SHP77 (cell line): ENCODE measurements around the gene DLG2.
"Not testable (repeated sequence)": the region's sequence is repeated elsewhere in the genome, so short reads cannot be mapped to it uniquely, and the experiment has no call there.

Source experiments
- DNase-seq, 2 experiments: peaks; one replicate each; lab custom pipeline; 2025; lab: John Stamatoyannopoulos, UW

Gene DLG2

GRCh38 chr11:85110246-85110645, 516.9 kb downstream of the DLG2 start:
- not testable (repeated sequence) for DNase-seq

- DNase-seq: no peak
These were observed 518.0 kb downstream of the DLG2 start for GRCh38 chr11:85109141-85109540.

GRCh38 chr11:85105868-85106267, 521.3 kb downstream of the DLG2 start:
- no peak for DNase-seq

GRCh38 chr11:85099522-85099921, 527.6 kb downstream of the DLG2 start:
- no peak for DNase-seq

- no peak for DNase-seq
These were observed 528.1 kb downstream of the DLG2 start for GRCh38 chr11:85098996-85099395.

- DNase-seq: no peak
These were observed 530.2 kb downstream of the DLG2 start for GRCh38 chr11:85096939-85097338.

- no peak for DNase-seq
These were observed 531.9 kb downstream of the DLG2 start for GRCh38 chr11:85095239-85095638.

GRCh38 chr11:85094795-85095194, 532.3 kb downstream of the DLG2 start:
- DNase-seq: no peak

GRCh38 chr11:85089654-85090053, 537.5 kb downstream of the DLG2 start:
- DNase-seq: no peak

- no peak for DNase-seq
These were observed 538.9 kb downstream of the DLG2 start for GRCh38 chr11:85088286-85088685.

GRCh38 chr11:85086504-85087284, 540.5 kb downstream of the DLG2 start:
- DNase-seq: no peak

GRCh38 chr11:85076535-85077330, 550.4 kb downstream of the DLG2 start:
- peak; percentile 5 to 8 for DNase-seq

- no peak for DNase-seq
These were observed 564.5 kb downstream of the DLG2 start for GRCh38 chr11:85062659-85063058.

- DNase-seq: no peak
These were observed 574.5 kb downstream of the DLG2 start for GRCh38 chr11:85052636-85053035.

- DNase-seq: no peak
These were observed 578.3 kb downstream of the DLG2 start for GRCh38 chr11:85048801-85049200.

GRCh38 chr11:85045716-85046115, 581.4 kb downstream of the DLG2 start:
- DNase-seq: no peak

- DNase-seq: no peak
These were observed 582.2 kb downstream of the DLG2 start for GRCh38 chr11:85044911-85045310.

GRCh38 chr11:85042361-85042760, 584.8 kb downstream of the DLG2 start:
- DNase-seq: no peak

GRCh38 chr11:85040166-85040565, 587.0 kb downstream of the DLG2 start:
- DNase-seq: no peak

GRCh38 chr11:85029964-85030363, 597.2 kb downstream of the DLG2 start:
- DNase-seq: peak; percentile 26 to 52

- peak; percentile 12 to 17 for DNase-seq
These were observed 598.6 kb downstream of the DLG2 start for GRCh38 chr11:85028329-85029101.

GRCh38 chr11:85027346-85027745, 599.8 kb downstream of the DLG2 start:
- no peak for DNase-seq

- no peak for DNase-seq
These were observed 606.1 kb downstream of the DLG2 start for GRCh38 chr11:85021058-85021457.
